ENCODE measurements around the gene CALHM6. TPM values are rescaled to one million over a fixed set of nuclear protein-coding genes. Genes with fewer than 3 reads are reported as not detected.

Gene CALHM6
- total RNA-seq, 1 donor = not detected

DNA sequence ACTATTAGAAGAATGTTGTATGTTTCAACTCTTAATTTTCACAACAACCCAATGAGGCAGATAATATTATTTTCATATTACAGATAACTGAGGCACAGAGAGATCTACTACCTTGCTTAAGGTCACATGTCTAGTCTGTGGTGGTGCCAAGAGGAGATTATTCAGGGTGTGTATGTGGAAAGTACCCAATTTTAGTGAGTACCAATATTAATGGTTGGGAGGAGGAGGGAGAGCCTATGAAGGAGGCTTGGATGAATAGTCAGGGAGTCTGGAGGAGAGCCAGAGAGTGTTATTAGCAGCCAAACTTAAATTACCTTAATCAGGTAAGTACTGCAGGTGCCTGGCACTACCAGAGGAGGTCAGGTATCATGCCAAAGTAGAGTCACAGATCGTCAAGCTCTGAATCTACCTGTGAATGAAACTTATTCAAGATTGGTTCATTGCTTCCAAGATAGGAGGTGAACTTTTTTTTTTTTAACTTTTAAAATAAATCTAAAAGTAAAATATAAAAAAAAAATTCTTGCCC is 10.9 kb upstream of the CALHM6 start:
- TF ChIP-seq CTCF (IDR thresholded peaks at IDR 0.05; ENCODE audit: insufficient read depth, low read depth, low read length) = no peak
- H3K4me3 ChIP-seq (ENCODE audit: low read depth, low read length) = no peak overlapping the region
- DNase-seq (ENCODE audit: low read depth) = no peak

- no peak overlapping the region for H3K4me3 ChIP-seq (ENCODE audit: low read depth, low read length)
- no peak for TF ChIP-seq CTCF (IDR thresholded peaks at IDR 0.05; ENCODE audit: insufficient read depth, low read depth, low read length)
- no peak for DNase-seq (ENCODE audit: low read depth)
Observed at GRCh38 chr6:116450769-116451740, 10.1 kb upstream of the CALHM6 start.

GRCh38 chr6:116451916-116452315 is 9.3 kb upstream of the CALHM6 start:
- no peak for DNase-seq (ENCODE audit: low read depth)
- TF ChIP-seq CTCF (IDR thresholded peaks at IDR 0.05; ENCODE audit: insufficient read depth, low read depth, low read length) = no peak
- H3K4me3 ChIP-seq (ENCODE audit: low read depth, low read length) = no peak overlapping the region

- no peak for DNase-seq (ENCODE audit: low read depth)
- no peak for TF ChIP-seq CTCF (IDR thresholded peaks at IDR 0.05; ENCODE audit: insufficient read depth, low read depth, low read length)
- H3K4me3 ChIP-seq (ENCODE audit: low read depth, low read length) = no peak overlapping the region
Observed at GRCh38 chr6:116452531-116452930, 8.6 kb upstream of the CALHM6 start.

GRCh38 chr6:116456106-116456505 is 5.1 kb upstream of the CALHM6 start:
- no peak for DNase-seq (ENCODE audit: low read depth)
- H3K4me3 ChIP-seq (ENCODE audit: low read depth, low read length) = no peak overlapping the region
- no peak for TF ChIP-seq CTCF (IDR thresholded peaks at IDR 0.05; ENCODE audit: insufficient read depth, low read depth, low read length)

DNA sequence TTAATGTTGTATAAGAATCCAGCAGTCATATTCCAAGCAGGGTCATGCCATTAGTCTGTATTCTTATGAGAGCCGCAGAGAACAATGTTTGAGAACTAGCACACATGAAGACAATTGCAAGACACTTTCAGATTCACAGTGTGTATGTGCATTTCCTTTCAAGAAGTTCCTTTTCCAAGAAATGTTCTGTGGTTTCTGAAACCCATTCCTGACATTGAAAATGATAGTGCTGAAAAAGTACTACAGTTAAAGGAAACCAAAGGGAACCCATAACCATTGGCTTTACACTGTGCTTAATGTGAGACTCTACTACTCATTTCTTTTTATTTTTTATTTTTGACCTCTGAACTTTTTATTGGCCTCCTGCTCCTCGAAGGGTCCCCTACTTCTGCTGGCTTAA is 4.2 kb upstream of the CALHM6 start:
- TF ChIP-seq CTCF (IDR thresholded peaks at IDR 0.05; ENCODE audit: insufficient read depth, low read depth, low read length) = no peak
- DNase-seq (ENCODE audit: low read depth) = no peak

More for the DNA sequence above, 4.2 kb upstream of the CALHM6 start:
- H3K4me3 ChIP-seq (ENCODE audit: low read depth, low read length) = no peak overlapping the region
